WTC11 (cell line): ENCODE results near the gene MST1R.

Experiments
- NR3C1 ChIP-seq: sonication (generic); formaldehyde crosslinking; conservative IDR thresholded peaks from 2 replicates; pipeline ENCODE4 v1.8.1; 2023; ENCODE audit warnings: low read depth, mild to moderate bottlenecking, missing genetic modification reagents
- TP53 ChIP-seq: sonication (generic); formaldehyde crosslinking; IDR thresholded peaks from 2 replicates; pipeline ENCODE4 v1.8.1; 2023; ENCODE audit warnings: mild to moderate bottlenecking, missing genetic modification reagents
- ZNF121 ChIP-seq: sonication (generic); formaldehyde crosslinking; IDR thresholded peaks from 2 replicates; pipeline ENCODE4 v1.8.0; 2023; ENCODE audit warnings: missing genetic modification reagents
- TF ChIP-seq, protein P1 (sequence below): sonication (generic); formaldehyde crosslinking; IDR thresholded peaks from 2 replicates; pipeline ENCODE4 v1.8.1; 2022; ENCODE audit warnings: low read depth, missing genetic modification reagents, borderline replicate concordance
- TF ChIP-seq, protein P2 (sequence below): fragments of 200-600 bp; IDR thresholded peaks from 2 replicates; pipeline ENCODE4 v1.8.0; 2022; ENCODE audit warnings: antibody characterized with exemption

DNA sequence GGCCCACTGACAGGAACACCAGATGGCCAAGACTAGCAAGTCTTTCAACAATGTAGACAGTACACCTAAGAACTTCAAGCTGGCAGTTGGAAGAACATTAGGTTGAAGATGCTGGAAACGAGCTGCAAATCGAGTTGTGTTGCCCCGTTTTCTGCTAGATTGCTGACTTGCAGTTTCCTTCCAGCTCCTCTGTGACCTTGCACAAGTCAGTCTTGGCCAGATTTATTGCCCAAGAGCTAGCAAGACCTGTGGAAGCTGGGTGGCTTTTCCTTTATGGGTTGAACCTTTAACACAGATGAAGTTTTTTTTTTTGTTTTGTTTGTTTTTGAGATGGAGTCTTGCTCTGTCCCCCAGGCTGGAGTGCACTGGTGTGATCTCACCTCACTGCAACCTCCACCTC lies 33.4 kb upstream of the MST1R start:
- TF ChIP-seq NR3C1 (no peak), TP53 (CRISPR knock-in tag) (no peak), ZNF121 (CRISPR knock-in tag) (no peak)
- TF ChIP-seq, protein P1, sequence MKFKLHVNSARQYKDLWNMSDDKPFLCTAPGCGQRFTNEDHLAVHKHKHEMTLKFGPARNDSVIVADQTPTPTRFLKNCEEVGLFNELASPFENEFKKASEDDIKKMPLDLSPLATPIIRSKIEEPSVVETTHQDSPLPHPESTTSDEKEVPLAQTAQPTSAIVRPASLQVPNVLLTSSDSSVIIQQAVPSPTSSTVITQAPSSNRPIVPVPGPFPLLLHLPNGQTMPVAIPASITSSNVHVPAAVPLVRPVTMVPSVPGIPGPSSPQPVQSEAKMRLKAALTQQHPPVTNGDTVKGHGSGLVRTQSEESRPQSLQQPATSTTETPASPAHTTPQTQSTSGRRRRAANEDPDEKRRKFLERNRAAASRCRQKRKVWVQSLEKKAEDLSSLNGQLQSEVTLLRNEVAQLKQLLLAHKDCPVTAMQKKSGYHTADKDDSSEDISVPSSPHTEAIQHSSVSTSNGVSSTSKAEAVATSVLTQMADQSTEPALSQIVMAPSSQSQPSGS (CRISPR knock-in tag) = no peak
- TF ChIP-seq, protein P2, sequence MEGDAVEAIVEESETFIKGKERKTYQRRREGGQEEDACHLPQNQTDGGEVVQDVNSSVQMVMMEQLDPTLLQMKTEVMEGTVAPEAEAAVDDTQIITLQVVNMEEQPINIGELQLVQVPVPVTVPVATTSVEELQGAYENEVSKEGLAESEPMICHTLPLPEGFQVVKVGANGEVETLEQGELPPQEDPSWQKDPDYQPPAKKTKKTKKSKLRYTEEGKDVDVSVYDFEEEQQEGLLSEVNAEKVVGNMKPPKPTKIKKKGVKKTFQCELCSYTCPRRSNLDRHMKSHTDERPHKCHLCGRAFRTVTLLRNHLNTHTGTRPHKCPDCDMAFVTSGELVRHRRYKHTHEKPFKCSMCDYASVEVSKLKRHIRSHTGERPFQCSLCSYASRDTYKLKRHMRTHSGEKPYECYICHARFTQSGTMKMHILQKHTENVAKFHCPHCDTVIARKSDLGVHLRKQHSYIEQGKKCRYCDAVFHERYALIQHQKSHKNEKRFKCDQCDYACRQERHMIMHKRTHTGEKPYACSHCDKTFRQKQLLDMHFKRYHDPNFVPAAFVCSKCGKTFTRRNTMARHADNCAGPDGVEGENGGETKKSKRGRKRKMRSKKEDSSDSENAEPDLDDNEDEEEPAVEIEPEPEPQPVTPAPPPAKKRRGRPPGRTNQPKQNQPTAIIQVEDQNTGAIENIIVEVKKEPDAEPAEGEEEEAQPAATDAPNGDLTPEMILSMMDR = no peak
